HCT116 (cell line): ENCODE measurements around the gene TTC39C. TPM values are rescaled to one million over a fixed set of nuclear protein-coding genes. Genes with fewer than 3 reads are reported as not detected.

Source experiments
- ATAC-seq: fragments of 200-7000 bp; cut with Tn5 transposase; 2 replicates; pipeline ENCODE4 v1.9.1; 2020; ENCODE audit warnings: mild to moderate bottlenecking, moderate library complexity
- BruUV-seq: library from RNA; stranded (reverse); fragments of 400-500 nt; replicated peaks from 2 replicates; lab custom pipeline; 2021; lab: Mats Ljungman, UMichigan
- CTCF ChIA-PET: fragments of 300-600 bp; sonication (Branson Sonifier 250); formaldehyde crosslinking; loops from one replicate; lab custom pipeline; 2021; ENCODE audit warnings: antibody characterized with exemption; lab: Charles Lee
- POLR2A ChIA-PET: fragments of 300-600, 350-600 bp; sonication (Branson Sonifier 250); formaldehyde crosslinking; loops from one replicate; lab custom pipeline; 2021; ENCODE audit warnings: antibody characterized with exemption; lab: Charles Lee
- RAD21 ChIA-PET, 2 experiments: fragments of 300-600 bp; sonication (Branson Sonifier 250); formaldehyde crosslinking; loops; one replicate each; lab custom pipeline; 2023; ENCODE audit warnings: low total read pairs in 2 of 2; ENCODE audit not compliant: uncharacterized antibody in 2 of 2, unreplicated experiment in 2 of 2, low non-redundant PET in 1 of 2; lab: Charles Lee
- DNase-seq: peaks from one replicate; pipeline ENCODE4 v3.0.0-alpha.2; 2010; ENCODE audit warnings: low read depth, low spot score
- H2AFZ ChIP-seq: fragments of 200-600 bp; shearing (Covaris generic), sonication (generic); 2 replicates; pipeline ENCODE4 v1.6.1; 2017; ENCODE audit warnings: low read depth, mixed run types, mixed read lengths, antibody characterized with exemption, low read length; ENCODE audit not compliant: poor library complexity, severe bottlenecking
- H3K27ac ChIP-seq: 2 replicates; pipeline ENCODE4 v1.5.1; 2012; ENCODE audit warnings: low read depth, low read length
- H3K27me3 ChIP-seq: fragments of 200-600 bp; sonication (generic); 2 replicates; pipeline ENCODE4 v1.6.1; 2016; ENCODE audit warnings: mixed run types, low read length, mixed read lengths; ENCODE audit not compliant: insufficient read depth
- H3K36me3 ChIP-seq, 2 experiments: fragments of 200-500 bp in 1 of 2; fragments of 200-600 bp in 1 of 2; sonication (Bioruptor generic) in 1 of 2; sonication (generic) in 1 of 2; 2 replicates each; pipeline versions ENCODE4 v1.5.1 to v1.6.1; 2014 to 2016; ENCODE audit warnings: low read length in 2 of 2, inconsistent platforms in 1 of 2, mixed read lengths in 1 of 2, mixed run types in 1 of 2; ENCODE audit not compliant: insufficient read depth in 2 of 2, control insufficient read depth in 1 of 2
- H3K4me1 ChIP-seq, 2 experiments: fragments of 200-600 bp in 1 of 2; sonication (generic) in 1 of 2; 2 replicates each; pipeline versions ENCODE4 v1.5.1 to v1.6.1; 2012 to 2017; ENCODE audit warnings: low read length in 2 of 2, inconsistent platforms in 1 of 2, mild to moderate bottlenecking in 1 of 2, mixed read lengths in 1 of 2, mixed run types in 1 of 2, moderate library complexity in 1 of 2; ENCODE audit not compliant: insufficient read depth in 2 of 2, control insufficient read depth in 1 of 2
- H3K4me2 ChIP-seq: fragments of 200-600 bp; sonication (generic); 2 replicates; pipeline ENCODE4 v1.6.1; 2017; ENCODE audit warnings: mixed run types, low read length, mixed read lengths
- H3K4me3 ChIP-seq, 2 experiments: fragments of 200-600 bp in 1 of 2; sonication (generic) in 1 of 2; replicated peaks in 1 of 2; 2 replicates each; pipeline ENCODE4 v1.5.1; 2011 to 2016; ENCODE audit warnings: low read length in 2 of 2, control low read depth in 1 of 2, low read depth in 1 of 2, mild to moderate bottlenecking in 1 of 2, mixed read lengths in 1 of 2, mixed run types in 1 of 2
- H3K79me2 ChIP-seq: fragments of 200-600 bp; sonication (generic); 2 replicates; pipeline ENCODE4 v1.6.1; 2017; ENCODE audit warnings: mild to moderate bottlenecking, mixed run types, low read length, moderate library complexity, mixed read lengths; ENCODE audit not compliant: insufficient read depth
- H3K9ac ChIP-seq: fragments of 200-600 bp; sonication (generic); 2 replicates; pipeline ENCODE4 v1.6.1; 2016; ENCODE audit warnings: low read length, mixed read lengths
- H3K9me2 ChIP-seq: fragments of 200-600 bp; sonication (generic), shearing (Covaris generic); 2 replicates; pipeline ENCODE4 v1.6.1; 2017; ENCODE audit warnings: mixed run types, mild to moderate bottlenecking, moderate library complexity; ENCODE audit not compliant: insufficient read depth
- H3K9me3 ChIP-seq, 2 experiments: fragments of 200-500 bp in 1 of 2; fragments of 200-600 bp in 1 of 2; sonication (Bioruptor generic) in 1 of 2; sonication (generic) in 1 of 2; 2 replicates each; pipeline ENCODE4 v1.6.1; 2014 to 2017; ENCODE audit warnings: low read length in 2 of 2, mixed read lengths in 2 of 2, inconsistent platforms in 1 of 2, low read depth in 1 of 2, mild to moderate bottlenecking in 1 of 2, mixed run types in 1 of 2, moderate library complexity in 1 of 2; ENCODE audit not compliant: control insufficient read depth in 1 of 2, insufficient read depth in 1 of 2
- H4K20me1 ChIP-seq: fragments of 200-600 bp; sonication (generic), shearing (Covaris generic); 2 replicates; pipeline ENCODE4 v1.6.1; 2017; ENCODE audit warnings: mixed run types, mild to moderate bottlenecking, moderate library complexity; ENCODE audit not compliant: insufficient read depth
- CEBPB ChIP-seq: IDR thresholded peaks from 2 replicates; pipeline ENCODE4 v1.6.1; 2012; ENCODE audit warnings: low read depth
- EGR1 ChIP-seq: IDR thresholded peaks from 2 replicates; pipeline ENCODE4 v1.6.1; 2012; ENCODE audit warnings: low read depth
- ELF1 ChIP-seq: IDR thresholded peaks from 2 replicates; pipeline ENCODE4 v1.6.1; 2012; ENCODE audit warnings: low read depth, borderline replicate concordance
- EZH2 ChIP-seq: fragments of 200-600 bp; sonication (generic); IDR thresholded peaks from 2 replicates; pipeline ENCODE4 v1.6.1; 2017; ENCODE audit warnings: antibody characterized with exemption, mixed run types
- EZH2phosphoT487 ChIP-seq: fragments of 200-600 bp; IDR thresholded peaks from 2 replicates; pipeline ENCODE4 v1.6.1; 2018; ENCODE audit warnings: antibody characterized with exemption, borderline replicate concordance
- JUND ChIP-seq: IDR thresholded peaks from 2 replicates; pipeline ENCODE4 v1.6.1; 2012
- MAX ChIP-seq: IDR thresholded peaks from 2 replicates; pipeline ENCODE4 v1.6.1; 2012
- POLR2AphosphoS5 ChIP-seq: IDR thresholded peaks from 2 replicates; pipeline ENCODE4 v1.6.1; 2011; ENCODE audit warnings: mild to moderate bottlenecking, low read depth, low read length, moderate library complexity
- REST ChIP-seq: IDR thresholded peaks from 2 replicates; pipeline ENCODE4 v1.6.1; 2012; ENCODE audit warnings: low read depth
- SIN3A ChIP-seq: IDR thresholded peaks from 2 replicates; pipeline ENCODE4 v1.6.1; 2012; ENCODE audit warnings: low read depth
- TCF7L2 ChIP-seq: IDR thresholded peaks from 2 replicates; pipeline ENCODE4 v1.7.0; 2011; ENCODE audit warnings: borderline replicate concordance, inconsistent platforms; ENCODE audit not compliant: insufficient read depth, insufficient read length; ENCODE audit errors: extremely low read depth
- ZNF274 ChIP-seq: fragments of 200-500 bp; sonication (Bioruptor generic); IDR thresholded peaks from 2 replicates; pipeline ENCODE4 v1.6.1; 2014; ENCODE audit warnings: mild to moderate bottlenecking, low read depth, low read length, inconsistent platforms
- intact Hi-C: fragments of 100-400 bp; cut with micrococcal nuclease; formaldehyde crosslinking; loops from 2 replicates; pipeline ENCODE4 v1.10.0; 2022
- total RNA-seq: library from RNA; stranded (reverse); gene quantifications from one replicate; pipeline ENCODE4 v1.2.1, GENCODE V29; 2021; ENCODE audit not compliant: unreplicated experiment
- TF ChIP-seq, protein P1 (sequence below), 3 experiments: fragments of 200-600 bp in 1 of 3; sonication (generic) in 1 of 3; IDR thresholded peaks in 2 of 3; conservative IDR thresholded peaks in 1 of 3; 2 replicates each; pipeline ENCODE4 v1.5.1; 2012 to 2017; ENCODE audit warnings: low read depth in 2 of 3, low read length in 2 of 3, antibody characterized with exemption in 1 of 3, borderline replicate concordance in 1 of 3, control low read depth in 1 of 3, mild to moderate bottlenecking in 1 of 3, mixed read lengths in 1 of 3, mixed run types in 1 of 3, moderate library complexity in 1 of 3; ENCODE audit not compliant: insufficient read depth in 1 of 3
- TF ChIP-seq, protein P2 (sequence below): IDR thresholded peaks from 2 replicates; pipeline ENCODE4 v1.6.1; 2012

TTC39C gene
- total RNA-seq, 1 experiment from 2014 or later = 24.8 TPM

GRCh38 chr18:24118750-24119577, 104.4 kb downstream of the TTC39C start (continued):
- no peak for TF ChIP-seq REST
- TF ChIP-seq ELF1 = no peak

- Histone ChIP-seq H3K36me3 (no peaks in the 10 kb centered on the region), H3K79me2 (no peaks in the 10 kb centered on the region), H4K20me1 (no peaks in the 10 kb centered on the region), H3K4me1 (no peaks in the 10 kb centered on the region), H3K27ac (no peak overlapping the region), H2AFZ (no peak overlapping the region), H3K4me2 (no peak overlapping the region), H3K9ac (no peak overlapping the region), H3K27me3 (no peaks in the 10 kb centered on the region), H3K9me3 (no peaks in the 10 kb centered on the region), H3K4me3 (no peak overlapping the region), H3K9me2 (no peaks in the 10 kb centered on the region)
- no TSS peak for BruUV-seq
- TF ChIP-seq ZNF274 (no peak), ELF1 (no peak), EZH2phosphoT487 (no peak), EZH2 (no peak), CEBPB (no peak), SIN3A (no peak), EGR1 (no peak), JUND (no peak), POLR2AphosphoS5 (no peak), MAX (no peak), TCF7L2 (no peak)
- TF ChIP-seq, protein P1, sequence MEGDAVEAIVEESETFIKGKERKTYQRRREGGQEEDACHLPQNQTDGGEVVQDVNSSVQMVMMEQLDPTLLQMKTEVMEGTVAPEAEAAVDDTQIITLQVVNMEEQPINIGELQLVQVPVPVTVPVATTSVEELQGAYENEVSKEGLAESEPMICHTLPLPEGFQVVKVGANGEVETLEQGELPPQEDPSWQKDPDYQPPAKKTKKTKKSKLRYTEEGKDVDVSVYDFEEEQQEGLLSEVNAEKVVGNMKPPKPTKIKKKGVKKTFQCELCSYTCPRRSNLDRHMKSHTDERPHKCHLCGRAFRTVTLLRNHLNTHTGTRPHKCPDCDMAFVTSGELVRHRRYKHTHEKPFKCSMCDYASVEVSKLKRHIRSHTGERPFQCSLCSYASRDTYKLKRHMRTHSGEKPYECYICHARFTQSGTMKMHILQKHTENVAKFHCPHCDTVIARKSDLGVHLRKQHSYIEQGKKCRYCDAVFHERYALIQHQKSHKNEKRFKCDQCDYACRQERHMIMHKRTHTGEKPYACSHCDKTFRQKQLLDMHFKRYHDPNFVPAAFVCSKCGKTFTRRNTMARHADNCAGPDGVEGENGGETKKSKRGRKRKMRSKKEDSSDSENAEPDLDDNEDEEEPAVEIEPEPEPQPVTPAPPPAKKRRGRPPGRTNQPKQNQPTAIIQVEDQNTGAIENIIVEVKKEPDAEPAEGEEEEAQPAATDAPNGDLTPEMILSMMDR (IDR thresholded peaks at IDR 0.05 in 2 of 3, conservative IDR thresholded peaks at IDR 0.05 in 1 of 3; ENCODE audit: borderline replicate concordance in 1 of 3, insufficient read depth in 1 of 3, low read depth in 2 of 3, low read length in 2 of 3) = no peak
- TF ChIP-seq, protein P2, sequence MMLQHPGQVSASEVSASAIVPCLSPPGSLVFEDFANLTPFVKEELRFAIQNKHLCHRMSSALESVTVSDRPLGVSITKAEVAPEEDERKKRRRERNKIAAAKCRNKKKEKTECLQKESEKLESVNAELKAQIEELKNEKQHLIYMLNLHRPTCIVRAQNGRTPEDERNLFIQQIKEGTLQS = no peak
- ChIA-PET RAD21 (no interaction called here), POLR2A (no interaction called here), CTCF (no interaction called here)
- intact Hi-C loops = no loop called here
- no peak for ATAC-seq
- no peak for DNase-seq
Measured at GRCh38 chr18:24120676-24121075, 106.1 kb downstream of the TTC39C start.
